ENCODE results near the gene AMIGO1. TPM values are rescaled to one million over a fixed set of nuclear protein-coding genes. Genes with fewer than 3 reads are reported as not detected.

The AMIGO1 gene
- total RNA-seq, 1 donor from 2014 or later: 3.0 TPM

- Histone ChIP-seq H3K27me3 (ENCODE audit: control insufficient read depth, insufficient read depth, low read length) (no peaks in the 10 kb centered on the region), H3K4me3 (ENCODE audit: low read depth, low read length) (no peak overlapping the region), H3K36me3 (ENCODE audit: control insufficient read depth, insufficient read depth, low read length) (no peaks in the 10 kb centered on the region)
- no peak for TF ChIP-seq CTCF (IDR thresholded peaks at IDR 0.05; ENCODE audit: insufficient read depth, low read length, poor library complexity, severe bottlenecking)
- no peak for DNase-seq (ENCODE audit: low read depth)
These were observed 7.1 kb downstream of the AMIGO1 start for GRCh38 chr1:109502364-109502851.

GRCh38 chr1:109501644-109502363, 7.7 kb downstream of the AMIGO1 start:
- Histone ChIP-seq H3K27me3 (ENCODE audit: control insufficient read depth, insufficient read depth, low read length) (no peaks in the 10 kb centered on the region), H3K36me3 (ENCODE audit: control insufficient read depth, insufficient read depth, low read length) (no peaks in the 10 kb centered on the region), H3K4me3 (ENCODE audit: low read depth, low read length) (no peak overlapping the region)
- no peak for DNase-seq (ENCODE audit: low read depth)
- TF ChIP-seq CTCF (IDR thresholded peaks at IDR 0.05; ENCODE audit: insufficient read depth, low read length, poor library complexity, severe bottlenecking): no peak

- TF ChIP-seq CTCF (IDR thresholded peaks at IDR 0.05; ENCODE audit: insufficient read depth, low read length, poor library complexity, severe bottlenecking): no peak
- Histone ChIP-seq H3K27me3 (ENCODE audit: control insufficient read depth, insufficient read depth, low read length) (no peaks in the 10 kb centered on the region), H3K4me3 (ENCODE audit: low read depth, low read length) (no peak overlapping the region), H3K36me3 (ENCODE audit: control insufficient read depth, insufficient read depth, low read length) (no peaks in the 10 kb centered on the region)
- no peak for DNase-seq (ENCODE audit: low read depth)
These were observed 8.6 kb downstream of the AMIGO1 start for GRCh38 chr1:109500941-109501381.

GRCh38 chr1:109499661-109500536, 9.6 kb downstream of the AMIGO1 start:
- Histone ChIP-seq H3K36me3 (ENCODE audit: control insufficient read depth, insufficient read depth, low read length) (peaks cover 2% of the 10 kb centered on the region), H3K4me3 (ENCODE audit: low read depth, low read length) (no peak overlapping the region), H3K27me3 (ENCODE audit: control insufficient read depth, insufficient read depth, low read length) (no peaks in the 10 kb centered on the region)
- DNase-seq (ENCODE audit: low read depth): peak; percentile 74
- peak; percentile 68 for TF ChIP-seq CTCF (IDR thresholded peaks at IDR 0.05; ENCODE audit: insufficient read depth, low read length, poor library complexity, severe bottlenecking)

- no peak for DNase-seq (ENCODE audit: low read depth)
- H3K36me3 ChIP-seq (ENCODE audit: control insufficient read depth, insufficient read depth, low read length): peaks cover 2% of the 10 kb centered on the region
- TF ChIP-seq CTCF (IDR thresholded peaks at IDR 0.05; ENCODE audit: insufficient read depth, low read length, poor library complexity, severe bottlenecking): no peak
These were observed 10.4 kb downstream of the AMIGO1 start for GRCh38 chr1:109499081-109499480.

More at GRCh38 chr1:109499081-109499480, 10.4 kb downstream of the AMIGO1 start:
- H3K4me3 ChIP-seq (ENCODE audit: low read depth, low read length): no peak overlapping the region
- H3K27me3 ChIP-seq (ENCODE audit: control insufficient read depth, insufficient read depth, low read length): no peaks in the 10 kb centered on the region
